ENCODE measurements around the gene NLRP1.

NLRP1 gene

DNA sequence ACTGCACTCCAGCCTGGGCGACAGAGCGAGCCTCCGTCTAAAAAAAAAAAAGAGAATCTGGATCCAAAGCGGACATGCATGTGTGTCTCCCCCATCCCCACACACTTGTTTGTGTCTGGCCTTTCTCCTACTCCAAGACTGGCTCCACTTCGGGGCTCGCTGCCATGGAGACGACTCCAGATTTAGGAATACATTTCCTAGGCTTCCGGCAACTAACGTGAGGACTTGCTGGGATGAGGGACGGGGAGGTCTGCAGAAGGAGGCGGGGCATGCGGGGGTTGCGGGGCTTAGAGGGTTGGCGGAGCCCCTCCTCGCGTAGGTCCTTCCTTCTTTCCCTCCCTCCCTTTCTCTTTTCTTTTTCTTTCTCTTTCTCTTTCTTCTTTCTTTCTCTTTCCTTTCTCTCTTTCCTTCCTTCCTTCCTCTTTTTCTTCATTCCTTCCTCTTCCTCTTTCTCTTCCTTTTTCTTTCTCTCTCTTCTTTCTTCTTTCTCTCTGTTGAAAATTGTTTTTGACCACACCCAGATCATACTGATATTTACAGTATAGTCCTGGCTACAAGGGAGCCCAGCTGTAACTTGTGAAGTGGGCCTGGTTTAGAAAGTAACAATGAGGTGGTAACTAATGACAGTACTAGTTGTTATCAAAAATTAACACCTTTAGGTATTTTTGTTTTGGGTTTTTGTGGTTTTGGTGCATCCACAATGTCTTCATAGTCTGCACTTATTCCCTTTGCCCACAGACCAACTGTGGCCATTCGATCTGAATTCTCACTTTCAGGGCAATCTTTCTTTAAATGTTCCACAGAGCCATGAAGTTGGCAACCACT lies 72.7 kb downstream of the NLRP1 start:
- no peaks in the 10 kb centered on the region for H3K36me3 ChIP-seq (replicated peaks; ENCODE audit: low read depth, low read length)
- no peaks in the 10 kb centered on the region for H3K4me1 ChIP-seq (ENCODE audit: low read length)
- no peaks in the 10 kb centered on the region for H3K27me3 ChIP-seq (ENCODE audit: low read depth, low read length)
- no peaks in the 10 kb centered on the region for H4K20me1 ChIP-seq (ENCODE audit: insufficient read depth, low read length)
- H3K27ac ChIP-seq (ENCODE audit: low read length), result no peak overlapping the region
- no peaks in the 10 kb centered on the region for H3K79me2 ChIP-seq (ENCODE audit: low read length)
- no peak overlapping the region for H3K4me2 ChIP-seq (ENCODE audit: low read length)
- H3K9ac ChIP-seq (ENCODE audit: low read length), result no peak overlapping the region
- H2AFZ ChIP-seq (ENCODE audit: low read depth, low read length), result no peak overlapping the region
- H3K4me3 ChIP-seq (ENCODE audit: low read length), result no peak overlapping the region
- TF ChIP-seq CTCF (IDR thresholded peaks at IDR 0.05; ENCODE audit: low read depth, low read length), result no peak
- no peak for TF ChIP-seq EZH2phosphoT487 (IDR thresholded peaks at IDR 0.05; ENCODE audit: low read depth)
- H3K9me3 ChIP-seq (ENCODE audit: insufficient read depth, low read length), result no peaks in the 10 kb centered on the region

- no peak overlapping the region for H3K4me2 ChIP-seq (ENCODE audit: low read length)
Measured at GRCh38 chr17:5510771-5511170, 73.5 kb downstream of the NLRP1 start.

GRCh38 chr17:5509482-5509881 lies 74.8 kb downstream of the NLRP1 start:
- no peak for TF ChIP-seq CTCF (IDR thresholded peaks at IDR 0.05; ENCODE audit: low read depth, low read length)
- no peak for TF ChIP-seq EZH2phosphoT487 (IDR thresholded peaks at IDR 0.05; ENCODE audit: low read depth)
- H3K36me3 ChIP-seq (replicated peaks; ENCODE audit: low read depth, low read length), result no peaks in the 10 kb centered on the region
- H4K20me1 ChIP-seq (ENCODE audit: insufficient read depth, low read length), result no peaks in the 10 kb centered on the region
- H2AFZ ChIP-seq (ENCODE audit: low read depth, low read length), result no peak overlapping the region
- no peaks in the 10 kb centered on the region for H3K79me2 ChIP-seq (ENCODE audit: low read length)
- no peaks in the 10 kb centered on the region for H3K4me1 ChIP-seq (ENCODE audit: low read length)
- H3K4me3 ChIP-seq (ENCODE audit: low read length), result no peak overlapping the region
- H3K27ac ChIP-seq (ENCODE audit: low read length), result no peak overlapping the region
- no peak overlapping the region for H3K9ac ChIP-seq (ENCODE audit: low read length)
- H3K4me2 ChIP-seq (ENCODE audit: low read length), result no peak overlapping the region
- no peaks in the 10 kb centered on the region for H3K9me3 ChIP-seq (ENCODE audit: insufficient read depth, low read length)
- H3K27me3 ChIP-seq (ENCODE audit: low read depth, low read length), result no peaks in the 10 kb centered on the region

More at GRCh38 chr17:5510771-5511170, 73.5 kb downstream of the NLRP1 start:
- TF ChIP-seq EZH2phosphoT487 (IDR thresholded peaks at IDR 0.05; ENCODE audit: low read depth) (no peak), CTCF (IDR thresholded peaks at IDR 0.05; ENCODE audit: low read depth, low read length) (no peak)
- Histone ChIP-seq H3K9me3 (ENCODE audit: insufficient read depth, low read length) (no peaks in the 10 kb centered on the region), H3K36me3 (replicated peaks; ENCODE audit: low read depth, low read length) (no peaks in the 10 kb centered on the region), H3K4me1 (ENCODE audit: low read length) (no peaks in the 10 kb centered on the region), H3K4me3 (ENCODE audit: low read length) (no peak overlapping the region), H2AFZ (ENCODE audit: low read depth, low read length) (no peak overlapping the region), H3K9ac (ENCODE audit: low read length) (no peak overlapping the region), H3K27ac (ENCODE audit: low read length) (no peak overlapping the region), H3K79me2 (ENCODE audit: low read length) (no peaks in the 10 kb centered on the region), H3K27me3 (ENCODE audit: low read depth, low read length) (no peaks in the 10 kb centered on the region), H4K20me1 (ENCODE audit: insufficient read depth, low read length) (no peaks in the 10 kb centered on the region)

DNA sequence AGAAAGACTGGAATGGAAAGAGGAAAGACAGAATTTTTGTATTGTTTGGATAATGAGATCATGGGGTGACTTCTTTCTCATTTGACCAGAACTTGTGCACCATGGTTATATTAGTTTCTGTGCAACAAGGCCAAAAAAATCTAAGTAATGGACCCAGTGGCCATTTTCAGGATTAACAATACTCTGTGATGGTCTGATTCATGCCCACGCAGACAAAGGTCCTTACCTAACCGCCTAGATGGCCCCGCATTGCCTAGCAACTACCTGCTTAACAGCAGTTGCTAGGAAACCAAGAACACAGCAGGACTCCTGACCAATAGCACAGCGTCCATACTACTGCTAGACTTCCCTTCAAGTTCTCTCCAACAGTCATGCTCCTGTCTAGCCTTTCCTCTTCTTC lies 75.5 kb downstream of the NLRP1 start:
- H3K4me2 ChIP-seq (ENCODE audit: low read length), result no peak overlapping the region
- H3K27me3 ChIP-seq (ENCODE audit: low read depth, low read length), result no peaks in the 10 kb centered on the region
- no peaks in the 10 kb centered on the region for H3K36me3 ChIP-seq (replicated peaks; ENCODE audit: low read depth, low read length)
- TF ChIP-seq EZH2phosphoT487 (IDR thresholded peaks at IDR 0.05; ENCODE audit: low read depth), result no peak
- no peak for TF ChIP-seq CTCF (IDR thresholded peaks at IDR 0.05; ENCODE audit: low read depth, low read length)
- no peak overlapping the region for H2AFZ ChIP-seq (ENCODE audit: low read depth, low read length)
- H3K9me3 ChIP-seq (ENCODE audit: insufficient read depth, low read length), result no peaks in the 10 kb centered on the region
- H4K20me1 ChIP-seq (ENCODE audit: insufficient read depth, low read length), result no peaks in the 10 kb centered on the region
- H3K9ac ChIP-seq (ENCODE audit: low read length), result no peak overlapping the region
- H3K27ac ChIP-seq (ENCODE audit: low read length), result no peak overlapping the region
- no peaks in the 10 kb centered on the region for H3K79me2 ChIP-seq (ENCODE audit: low read length)
- no peak overlapping the region for H3K4me3 ChIP-seq (ENCODE audit: low read length)
- no peaks in the 10 kb centered on the region for H3K4me1 ChIP-seq (ENCODE audit: low read length)

All from OCI-LY3 (cell line).